Stimulated activated CD4-positive, alpha-beta T cell treated with anti-CD3 and anti-CD28 coated beads, Interleukin-4, amount 100 ng/mL, for 4 hours (primary cell): ENCODE data around the gene USP35.

Experiments used
- DNase-seq, 2 experiments: peaks; one replicate each; pipeline ENCODE4 v3.0.0-alpha.2; 2020

The USP35 gene

DNA sequence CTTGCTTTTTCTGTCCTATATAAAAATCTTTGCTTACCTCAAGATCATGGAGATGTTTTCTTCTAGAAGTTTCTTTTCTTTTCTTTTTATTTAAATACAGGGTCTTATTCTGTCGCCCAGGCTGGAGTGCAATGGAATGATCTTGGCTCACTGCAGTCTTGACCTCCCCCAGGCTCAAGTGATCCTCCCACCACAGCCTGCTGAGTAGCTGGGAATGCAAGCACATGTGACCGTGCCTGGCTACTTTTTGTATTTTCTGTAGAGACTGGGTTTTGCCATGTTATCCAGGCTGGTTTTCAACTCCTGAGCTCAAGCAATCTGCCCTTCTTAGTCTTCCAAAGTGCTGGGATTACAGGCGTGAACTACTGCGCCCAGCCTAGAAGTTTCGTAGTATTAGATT is 45.3 kb downstream of the USP35 start:
- DNase-seq: no peak

DNA sequence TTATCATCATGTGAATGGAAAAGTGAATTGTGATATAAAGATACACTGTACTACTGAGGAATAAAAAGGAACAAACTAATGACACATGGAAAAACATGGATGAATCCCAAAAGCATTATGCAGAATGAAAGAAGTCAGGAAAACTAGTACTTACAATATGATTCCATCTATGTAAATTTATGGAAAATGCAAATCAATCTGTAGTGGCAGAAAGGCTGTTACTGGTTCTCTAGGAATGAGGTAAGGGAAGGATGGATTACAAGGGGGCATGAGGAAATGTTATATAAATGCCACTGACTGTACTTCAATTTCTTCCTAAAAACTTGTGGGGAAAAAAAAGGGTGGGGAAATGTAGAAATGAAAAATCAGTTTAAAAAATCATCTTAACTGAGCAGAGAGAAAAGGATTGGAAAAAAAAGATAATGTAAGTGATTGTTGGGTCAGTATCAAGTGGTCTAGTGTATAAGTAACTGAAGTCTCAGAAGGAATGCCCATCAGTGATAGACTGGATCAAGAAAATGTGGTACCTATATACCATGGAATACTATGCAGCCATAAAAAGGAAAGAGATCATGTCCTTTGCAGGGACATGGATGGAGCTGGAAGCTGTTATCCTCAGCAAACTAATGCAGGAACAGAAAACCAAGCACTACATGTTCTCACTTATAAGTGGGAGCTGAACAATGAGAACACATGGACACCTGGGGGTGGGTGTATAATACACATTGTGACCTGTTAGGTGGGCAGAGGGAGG is 48.8 kb downstream of the USP35 start:
- no peak for DNase-seq

DNA sequence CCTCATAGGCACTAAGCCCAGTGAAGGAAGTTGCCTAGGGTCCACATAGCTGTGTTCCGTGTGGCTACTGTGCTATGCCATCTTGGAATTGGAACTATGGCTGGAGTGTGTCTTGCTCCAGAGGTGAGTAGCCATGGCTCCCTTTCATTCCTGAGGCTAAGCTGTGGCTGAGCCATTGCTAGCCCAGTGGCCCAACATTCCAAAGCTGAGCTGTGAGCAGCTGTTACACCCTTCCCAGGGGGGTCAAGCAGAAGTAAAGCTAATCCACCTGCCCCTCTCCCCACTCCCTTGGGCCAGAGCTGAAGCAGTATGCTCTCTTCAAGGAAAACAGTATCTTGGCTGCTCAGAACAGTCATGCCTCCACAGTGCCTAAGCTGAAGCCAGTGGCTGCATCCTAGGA is 51.1 kb downstream of the USP35 start:
- DNase-seq: no peak

DNA sequence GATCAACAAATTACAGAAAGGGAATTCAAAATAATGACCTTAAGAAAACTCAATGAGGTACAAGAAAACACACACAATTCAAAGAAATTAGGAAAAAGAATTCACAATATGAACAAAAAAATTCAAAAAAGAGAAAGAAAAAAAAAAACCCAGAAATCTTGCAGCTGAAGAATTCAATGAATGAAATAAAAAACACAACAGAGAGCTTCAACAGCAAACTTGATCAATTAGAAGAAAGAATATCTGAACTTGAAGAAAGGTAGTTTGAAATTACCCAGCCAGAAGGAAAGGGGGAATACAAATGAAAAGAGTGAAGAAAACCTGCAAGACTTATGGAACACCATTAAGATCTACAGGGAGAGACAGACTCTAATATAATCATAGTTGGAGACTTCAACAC is 52.8 kb downstream of the USP35 start:
- DNase-seq: no peak

DNA sequence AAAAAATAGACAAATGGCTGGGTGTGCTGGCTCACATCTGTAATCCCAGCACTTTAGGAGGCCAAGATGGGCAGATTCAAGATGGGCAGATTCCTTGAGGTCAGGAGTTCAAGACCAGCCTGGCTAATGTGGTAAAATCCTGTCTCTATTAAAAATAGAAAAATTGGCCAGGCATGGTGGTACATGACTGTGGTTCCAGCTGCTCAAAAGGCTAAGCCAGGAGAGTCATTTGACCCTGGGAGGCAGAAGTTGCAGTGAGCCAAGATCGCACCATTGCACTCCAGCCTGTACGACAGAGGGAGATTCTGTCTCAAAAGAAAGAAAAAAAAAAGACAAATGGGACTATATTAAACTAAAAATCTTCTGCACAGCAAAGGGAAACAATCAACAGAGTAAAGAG is 55.4 kb downstream of the USP35 start:
- DNase-seq: no peak

DNA sequence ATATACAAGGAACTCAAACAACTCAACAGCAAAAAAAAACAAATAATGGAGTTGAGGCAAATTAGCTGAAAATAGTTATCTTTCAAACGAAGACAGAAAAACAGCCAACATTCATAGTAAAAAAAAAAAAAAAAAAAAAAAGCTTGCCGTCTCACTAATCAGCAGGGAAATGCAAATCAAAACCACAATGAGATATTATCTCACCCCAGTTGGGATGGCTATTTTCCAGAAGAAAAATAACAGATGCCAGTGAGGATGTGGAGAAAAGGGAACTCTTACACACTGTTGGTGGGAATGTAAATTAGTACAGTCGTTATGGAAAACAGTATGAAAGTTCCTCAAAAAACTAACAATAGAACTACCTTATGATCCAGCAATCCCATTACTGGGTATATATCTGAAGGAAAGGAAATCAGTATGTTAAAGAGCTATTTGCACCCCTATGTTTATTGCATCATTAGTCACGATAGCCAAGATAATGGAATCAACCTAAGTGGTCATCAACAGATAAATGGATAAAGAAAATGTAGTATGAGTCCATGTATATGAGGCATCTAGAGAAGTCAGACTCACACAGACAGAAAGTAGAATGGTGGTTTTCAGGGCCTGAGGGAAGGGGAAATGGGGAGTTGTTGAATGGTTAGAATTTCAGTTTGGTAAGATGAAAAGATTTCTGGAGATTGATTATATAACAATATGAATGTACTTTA is 56.0 kb downstream of the USP35 start:
- DNase-seq: no peak

DNA sequence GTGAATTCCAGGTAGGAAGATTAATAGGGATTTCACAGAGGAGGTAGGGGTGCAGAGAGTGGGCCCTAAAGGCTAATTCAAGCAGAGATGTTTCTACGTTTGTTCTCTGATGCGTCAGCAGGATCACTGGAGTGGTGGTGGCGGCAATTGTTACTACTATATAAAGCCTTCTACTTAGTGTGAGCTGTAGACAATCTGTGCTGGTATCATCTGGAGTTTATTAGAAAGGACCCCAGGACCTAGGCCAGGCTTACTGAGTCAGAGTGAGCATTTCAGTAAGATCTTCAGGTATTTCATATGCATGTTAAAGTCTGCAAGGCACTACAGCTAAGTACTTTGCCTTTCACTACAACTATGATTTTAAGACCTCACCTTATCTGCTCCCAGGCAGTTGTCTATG is 59.5 kb downstream of the USP35 start:
- DNase-seq: no peak

DNA sequence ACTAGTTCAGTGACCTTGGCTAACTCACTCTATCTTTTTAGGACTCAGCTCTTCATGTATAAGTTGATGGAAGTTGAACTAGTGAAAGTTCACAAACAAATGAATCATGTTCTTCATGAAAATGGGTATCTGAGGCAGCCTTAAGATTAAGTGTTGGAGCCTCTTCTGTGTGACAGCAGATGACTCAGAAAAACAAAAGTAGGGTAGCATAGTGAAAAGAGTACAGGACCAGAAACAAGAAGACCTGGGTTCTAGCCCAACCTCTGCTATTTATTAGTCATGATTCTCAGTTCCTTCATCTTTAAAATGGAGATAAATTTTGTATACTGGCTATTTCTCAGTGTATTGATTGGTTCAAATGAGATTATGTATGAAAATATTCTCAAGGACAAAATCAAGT is 60.2 kb downstream of the USP35 start:
- DNase-seq: no peak

DNA sequence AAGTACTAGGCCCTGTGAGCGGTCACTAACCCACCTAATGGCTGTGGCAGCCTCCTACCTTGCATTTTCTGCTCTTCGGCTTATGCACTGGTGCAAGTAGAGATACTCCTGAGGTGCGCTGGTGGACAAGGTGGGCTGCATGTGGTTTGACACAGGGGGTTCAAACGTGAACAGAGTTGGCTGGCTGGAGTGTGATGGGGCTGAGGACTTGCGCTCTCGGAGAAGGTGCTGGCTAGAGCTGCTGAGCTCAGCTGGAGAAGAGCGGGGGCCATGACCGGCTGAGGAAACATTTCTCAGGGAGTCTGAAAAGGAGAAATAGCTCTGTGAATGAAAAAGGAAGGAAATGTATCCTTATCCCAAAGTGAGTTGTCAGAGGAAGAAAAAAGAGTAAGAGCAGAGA is 61.4 kb downstream of the USP35 start:
- DNase-seq: no peak

DNA sequence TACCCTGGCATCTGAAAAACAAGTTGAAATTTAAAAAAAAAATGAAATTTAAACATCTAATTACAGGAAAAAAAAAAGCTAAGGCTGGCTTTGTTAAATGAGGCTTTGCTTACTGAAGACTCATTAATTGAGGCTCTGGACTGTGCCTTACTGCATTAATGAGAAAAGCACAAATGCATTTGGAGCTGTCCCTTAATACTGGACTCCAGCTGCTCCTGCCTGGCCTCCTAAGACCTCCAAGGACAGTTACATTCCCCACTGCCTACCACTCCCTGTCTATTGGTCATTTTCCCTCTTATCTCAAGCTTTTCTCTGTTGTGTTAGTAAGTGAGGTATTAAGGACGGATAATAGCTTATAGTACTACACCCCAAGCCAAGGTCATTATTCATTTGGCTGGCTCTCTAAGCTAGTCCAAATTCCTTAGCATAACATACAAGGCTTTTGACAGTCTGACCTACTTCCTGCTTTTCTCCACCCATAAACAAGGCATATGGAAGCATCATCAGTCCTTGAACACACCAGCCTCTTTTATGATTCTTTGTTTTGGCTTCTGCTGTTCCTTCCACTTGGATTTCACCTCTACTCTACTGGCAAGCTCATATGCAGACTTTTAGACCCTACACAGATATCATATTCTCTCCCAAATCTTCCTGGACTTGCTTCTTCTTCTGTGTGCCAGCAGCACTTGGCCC is 62.5 kb downstream of the USP35 start:
- no peak for DNase-seq

DNA sequence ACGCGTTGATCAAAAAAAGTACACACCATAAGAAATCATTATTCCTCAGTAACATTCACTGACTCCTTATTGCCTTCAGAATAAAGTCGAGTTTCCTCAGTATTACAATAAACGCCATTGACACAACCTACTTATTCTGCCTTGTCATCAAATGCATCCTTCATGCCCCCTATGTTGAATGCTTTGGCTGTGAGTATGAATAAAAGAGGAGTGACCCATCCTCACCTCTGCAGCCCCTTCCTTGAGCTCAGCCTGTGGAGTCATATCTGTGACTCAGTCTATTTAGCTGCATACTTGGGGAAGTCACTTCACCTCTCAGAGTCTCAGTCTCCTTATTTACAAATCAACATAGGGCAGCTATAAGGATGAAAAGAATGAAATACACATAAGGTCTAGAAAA is 65.1 kb downstream of the USP35 start:
- DNase-seq: no peak

DNA sequence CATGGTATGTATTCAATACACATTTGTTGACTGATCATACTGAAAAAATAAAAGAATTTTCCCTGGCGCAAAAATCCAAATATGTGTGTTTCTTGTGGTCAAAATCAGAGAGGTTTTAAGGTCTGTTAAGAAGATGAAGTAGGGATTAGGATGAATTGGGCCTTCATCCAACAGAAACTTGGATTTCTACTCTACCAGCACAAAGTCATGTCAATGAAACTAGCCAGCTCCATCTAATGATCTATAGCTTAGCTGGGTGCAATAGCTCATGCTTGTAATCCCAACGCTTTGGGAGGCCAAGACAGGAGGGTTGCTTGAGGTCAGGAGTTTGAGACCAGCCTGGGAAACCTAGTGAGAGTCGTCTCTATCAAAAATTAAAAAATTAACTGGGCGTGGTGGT is 65.5 kb downstream of the USP35 start:
- no peak for DNase-seq

DNA sequence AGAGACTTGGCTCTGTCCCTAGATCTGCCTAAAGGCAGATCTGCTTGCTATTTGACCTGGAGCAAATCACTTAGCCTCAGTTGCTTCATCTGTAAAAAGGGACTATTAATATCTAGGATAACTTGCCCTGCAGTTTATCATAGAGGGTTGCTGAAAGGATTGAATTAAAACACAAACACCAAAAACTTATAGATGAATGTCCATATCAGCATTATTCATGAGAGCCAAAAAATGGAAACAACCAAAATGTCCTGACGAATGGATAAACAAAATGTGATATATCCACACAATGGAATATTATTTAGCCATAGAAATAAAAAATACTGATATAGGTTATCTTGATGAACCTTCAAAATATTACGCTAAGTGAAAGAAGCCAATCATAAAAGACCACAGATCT is 67.2 kb downstream of the USP35 start:
- no peak for DNase-seq

DNA sequence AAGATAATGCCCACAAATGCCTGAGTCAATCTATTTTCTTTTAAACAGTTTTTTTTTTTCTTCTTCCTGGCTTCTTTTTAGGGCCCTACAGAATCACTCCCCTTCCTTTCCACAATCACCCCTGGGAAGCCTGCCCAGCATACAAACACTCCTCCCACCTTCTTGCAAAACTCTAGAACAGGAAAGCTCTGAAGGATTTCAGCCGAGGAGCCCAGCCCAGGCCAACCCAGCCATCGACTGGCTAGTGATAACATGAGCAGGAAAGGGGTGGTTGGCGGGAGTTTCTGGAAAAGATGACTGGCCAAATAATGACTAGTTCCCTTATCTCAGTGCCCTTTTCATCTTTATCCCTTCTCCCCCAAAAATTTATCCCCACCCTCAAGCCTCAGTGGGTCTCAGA is 68.2 kb downstream of the USP35 start:
- DNase-seq: no peak

DNA sequence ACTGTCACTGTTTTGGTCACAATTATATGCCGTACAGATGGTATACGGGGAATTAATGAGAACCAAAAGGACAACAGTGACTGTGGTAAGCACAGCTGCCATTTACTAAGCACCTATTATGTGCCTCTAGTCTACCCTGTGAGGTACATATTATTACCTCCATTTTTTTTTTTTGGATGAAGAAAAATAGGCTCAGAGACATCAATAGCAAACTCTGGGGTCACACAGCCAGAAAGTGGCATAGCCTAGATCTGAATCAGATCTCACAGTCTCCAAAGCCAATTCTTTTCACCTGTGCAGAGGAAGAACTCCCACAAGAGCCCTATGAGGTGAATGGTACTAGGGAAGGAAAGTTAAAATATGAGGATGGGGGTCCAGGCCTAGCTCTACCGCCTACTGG is 68.9 kb downstream of the USP35 start:
- DNase-seq: no peak

DNA sequence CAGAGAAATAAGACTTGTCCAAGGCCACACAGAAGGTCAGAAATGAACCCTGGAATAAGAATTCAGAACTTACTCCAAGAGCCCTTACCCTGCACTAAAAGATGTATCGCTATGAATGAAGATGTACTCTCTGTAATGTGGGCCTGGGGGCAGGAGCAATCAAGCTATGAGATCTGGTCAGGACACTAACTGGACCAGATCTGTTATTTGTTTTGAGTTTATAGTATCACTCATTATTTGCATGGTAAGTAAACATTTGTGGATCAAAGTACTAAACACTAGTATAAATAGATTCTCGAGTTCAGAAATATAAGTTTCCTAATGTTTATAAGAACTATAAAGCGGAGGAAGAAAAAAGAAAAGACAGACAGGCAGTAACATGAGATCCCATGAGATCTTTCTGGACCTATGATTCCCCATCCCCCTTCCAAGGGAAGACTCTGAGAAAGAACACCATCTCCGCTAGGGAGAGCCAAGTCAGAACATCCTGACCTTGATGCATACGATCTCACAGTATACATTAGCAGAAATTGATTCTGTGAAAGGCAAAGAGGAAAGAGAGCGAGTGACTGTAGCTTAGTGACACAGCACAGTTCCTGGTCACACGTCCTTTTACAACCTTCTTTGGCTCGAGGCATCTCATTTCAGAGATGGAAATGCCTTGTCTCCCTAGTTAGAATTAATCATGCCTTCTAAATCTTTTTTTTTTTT is 71.2 kb downstream of the USP35 start:
- DNase-seq: no peak

DNA sequence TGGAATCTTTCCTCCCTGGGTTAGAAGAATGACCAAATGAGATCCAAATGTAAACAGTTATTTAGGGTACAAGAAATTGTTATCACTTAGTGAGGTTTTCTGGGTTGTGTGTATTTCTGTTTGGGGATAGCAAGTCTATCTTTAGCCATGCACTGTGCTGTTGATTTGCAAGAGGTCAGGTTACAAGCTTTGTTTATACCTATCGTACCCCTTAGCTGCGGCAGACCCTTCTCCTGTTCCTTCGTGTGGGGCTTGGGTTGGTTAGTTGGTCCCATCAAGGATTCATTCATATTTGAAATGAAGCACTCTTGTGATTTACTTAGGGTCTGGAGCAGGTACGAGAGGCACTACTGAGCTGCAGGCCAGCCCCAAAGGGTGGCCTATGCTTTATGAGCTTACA is 72.6 kb downstream of the USP35 start:
- no peak for DNase-seq

DNA sequence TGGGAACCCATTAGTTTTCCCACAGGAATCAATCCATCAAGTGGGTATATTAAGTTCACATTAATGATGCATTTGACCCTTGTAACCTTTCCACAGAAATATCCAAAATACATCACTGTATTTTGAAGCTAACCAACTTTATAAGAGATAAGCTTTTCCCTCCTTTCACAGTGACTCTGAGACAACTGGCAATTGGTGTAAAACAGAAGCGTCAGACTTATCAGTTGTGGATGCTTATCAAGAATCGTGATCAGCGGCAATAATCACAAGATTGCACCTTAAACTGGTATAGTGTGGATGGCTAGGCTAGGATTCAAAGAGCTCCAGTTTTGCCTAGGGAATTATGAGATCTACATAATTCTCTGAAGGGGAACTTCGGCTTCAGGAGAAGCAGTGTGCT is 73.1 kb downstream of the USP35 start:
- no peak for DNase-seq

DNA sequence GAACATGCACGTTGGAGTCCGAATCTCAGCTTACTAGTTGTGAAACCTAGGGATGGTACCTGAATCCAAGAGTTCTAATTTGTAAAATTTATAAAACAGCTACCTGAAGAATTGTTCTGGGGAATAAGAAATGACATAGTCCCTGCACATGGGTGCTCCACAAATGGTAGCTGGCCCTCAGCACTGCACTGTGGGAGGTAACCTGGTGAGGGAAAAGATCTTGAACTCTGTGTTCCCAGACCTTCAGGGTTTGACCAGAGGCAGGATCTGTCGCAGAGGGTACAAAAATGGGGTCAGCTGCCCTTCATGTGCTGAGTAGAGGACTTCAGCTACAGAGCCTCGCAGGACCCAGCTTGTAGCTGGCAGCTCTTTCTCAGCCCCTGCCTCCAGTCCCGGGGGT is 73.5 kb downstream of the USP35 start:
- no peak for DNase-seq

DNA sequence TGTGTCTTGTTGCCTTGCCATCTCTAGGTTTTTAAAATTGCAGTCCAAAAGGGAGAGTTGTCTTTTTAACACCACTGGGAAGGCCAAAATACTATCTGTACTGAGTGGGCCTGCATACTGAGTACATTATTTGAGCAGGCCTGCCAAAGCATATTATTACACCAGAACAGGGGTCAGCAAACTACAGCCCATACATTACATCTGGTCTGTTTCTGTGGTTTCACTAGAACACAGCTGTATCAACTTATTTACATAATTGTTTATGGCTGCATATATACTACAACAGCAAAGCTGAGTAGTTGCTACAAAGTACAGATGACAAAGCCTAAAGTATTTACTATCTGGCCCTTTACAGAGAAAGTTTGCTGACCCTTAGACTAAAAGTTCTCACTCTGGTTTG is 74.0 kb downstream of the USP35 start:
- DNase-seq: no peak
